ENCODE measurements around the gene VAV1. TPM values are rescaled to one million over a fixed set of nuclear protein-coding genes. Genes with fewer than 3 reads are reported as not detected.
A peak's percentile ranks its signal among the peaks of the same experiment; 100 is the strongest.

VAV1 gene
- total and polyA plus RNA-seq, 9 of the 15 experiments (the other 6 are each of a cell fraction or from before 2014, with no cell fraction given): 0.46 to 20.1 (median 11.1) TPM

DNA sequence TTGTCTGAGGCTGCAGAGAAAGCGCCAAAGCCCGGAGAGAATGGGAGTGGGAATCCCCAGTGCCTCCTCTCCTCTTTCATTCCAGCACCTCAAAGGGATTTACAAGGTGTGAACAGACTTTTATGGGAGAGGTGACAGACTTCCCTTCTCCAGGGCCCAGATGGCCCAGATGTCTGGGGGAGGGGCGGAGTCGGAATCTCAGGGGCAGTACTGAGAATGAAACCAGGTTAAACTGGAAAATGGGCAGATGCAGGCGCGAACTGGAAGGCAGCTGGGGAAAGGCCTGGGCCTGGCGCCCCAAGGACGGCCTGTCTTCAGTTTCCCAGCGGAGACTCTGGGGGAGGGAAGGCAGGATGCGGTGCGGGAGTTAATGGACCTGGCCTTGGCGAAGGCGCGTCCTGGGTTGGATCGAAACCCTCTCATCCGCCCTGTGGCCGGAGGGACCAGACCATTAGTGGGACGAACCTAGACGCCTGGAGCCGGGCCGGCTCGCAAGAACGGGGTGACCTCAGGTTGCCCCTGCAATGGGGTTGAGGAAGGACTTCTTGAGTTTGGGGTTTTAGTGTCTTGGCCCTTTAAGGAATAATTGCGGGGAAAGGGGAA, 33.6 kb upstream of the VAV1 start (continued):
- TF ChIP-seq MBD1 (CRISPR knock-in tag; IDR thresholded peaks at IDR 0.05) (no peak), ARID3A (IDR thresholded peaks at IDR 0.05; ENCODE audit: borderline replicate concordance, low read depth, low read length) (no peak), ETV6 (IDR thresholded peaks at IDR 0.05; ENCODE audit: borderline replicate concordance in 1 of 2, low read depth in 2 of 2, low read length in 1 of 2) (no peak), ETV6 (CRISPR knock-in tag; IDR thresholded peaks at IDR 0.05; ENCODE audit: borderline replicate concordance) (0 out of 2 replicates have a peak, but pooled peaks have one; percentile 20), SOX6 (IDR thresholded peaks at IDR 0.05) (no peak), RBM15 (IDR thresholded peaks at IDR 0.05; ENCODE audit: insufficient read depth, low read length) (no peak), HNRNPK (IDR thresholded peaks at IDR 0.05; ENCODE audit: low read depth, low read length, poor library complexity, severe bottlenecking) (no peak), ZEB2 (IDR thresholded peaks at IDR 0.05) (no peak), MXI1 (IDR thresholded peaks at IDR 0.05; ENCODE audit: low read depth, low read length) (no peak), ERF (CRISPR knock-in tag; IDR thresholded peaks at IDR 0.05) (no peak), HDAC6 (IDR thresholded peaks at IDR 0.05; ENCODE audit: low read depth, low read length) (no peak), KDM1A (IDR thresholded peaks at IDR 0.05) (no peak), L3MBTL2 (IDR thresholded peaks at IDR 0.05) (peak; percentile 49; the same call in 1 of the 2 replicates), MLX (CRISPR knock-in tag; conservative IDR thresholded peaks at IDR 0.05) (no peak), ZNF699 (CRISPR knock-in tag; IDR thresholded peaks at IDR 0.05; ENCODE audit: insufficient replicate concordance) (no peak), XRCC5 (IDR thresholded peaks at IDR 0.05; ENCODE audit: low read depth, low read length) (no peak), KLF16 (IDR thresholded peaks at IDR 0.05) (no peak), ZNF324 (CRISPR knock-in tag; IDR thresholded peaks at IDR 0.05) (no peak), CREM (IDR thresholded peaks at IDR 0.05; ENCODE audit: low read depth) (no peak)
- TF ChIP-seq, protein P1, sequence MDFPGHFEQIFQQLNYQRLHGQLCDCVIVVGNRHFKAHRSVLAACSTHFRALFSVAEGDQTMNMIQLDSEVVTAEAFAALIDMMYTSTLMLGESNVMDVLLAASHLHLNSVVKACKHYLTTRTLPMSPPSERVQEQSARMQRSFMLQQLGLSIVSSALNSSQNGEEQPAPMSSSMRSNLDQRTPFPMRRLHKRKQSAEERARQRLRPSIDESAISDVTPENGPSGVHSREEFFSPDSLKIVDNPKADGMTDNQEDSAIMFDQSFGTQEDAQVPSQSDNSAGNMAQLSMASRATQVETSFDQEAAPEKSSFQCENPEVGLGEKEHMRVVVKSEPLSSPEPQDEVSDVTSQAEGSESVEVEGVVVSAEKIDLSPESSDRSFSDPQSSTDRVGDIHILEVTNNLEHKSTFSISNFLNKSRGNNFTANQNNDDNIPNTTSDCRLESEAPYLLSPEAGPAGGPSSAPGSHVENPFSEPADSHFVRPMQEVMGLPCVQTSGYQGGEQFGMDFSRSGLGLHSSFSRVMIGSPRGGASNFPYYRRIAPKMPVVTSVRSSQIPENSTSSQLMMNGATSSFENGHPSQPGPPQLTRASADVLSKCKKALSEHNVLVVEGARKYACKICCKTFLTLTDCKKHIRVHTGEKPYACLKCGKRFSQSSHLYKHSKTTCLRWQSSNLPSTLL (IDR thresholded peaks at IDR 0.05): no peak
- TF ChIP-seq, protein P2, sequence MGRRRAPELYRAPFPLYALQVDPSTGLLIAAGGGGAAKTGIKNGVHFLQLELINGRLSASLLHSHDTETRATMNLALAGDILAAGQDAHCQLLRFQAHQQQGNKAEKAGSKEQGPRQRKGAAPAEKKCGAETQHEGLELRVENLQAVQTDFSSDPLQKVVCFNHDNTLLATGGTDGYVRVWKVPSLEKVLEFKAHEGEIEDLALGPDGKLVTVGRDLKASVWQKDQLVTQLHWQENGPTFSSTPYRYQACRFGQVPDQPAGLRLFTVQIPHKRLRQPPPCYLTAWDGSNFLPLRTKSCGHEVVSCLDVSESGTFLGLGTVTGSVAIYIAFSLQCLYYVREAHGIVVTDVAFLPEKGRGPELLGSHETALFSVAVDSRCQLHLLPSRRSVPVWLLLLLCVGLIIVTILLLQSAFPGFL (CRISPR knock-in tag; IDR thresholded peaks at IDR 0.05): no peak

Measured in K562 (cell line).